Gastroesophageal sphincter (tissue), 3 donors: ENCODE data around the gene DAW1.

ENCODE experiments used
- EP300 ChIP-seq: sonication (generic); formaldehyde crosslinking; IDR thresholded peaks from one replicate; pipeline ENCODE4 v1.6.1; 2017; ENCODE audit warnings: antibody characterized with exemption, mild to moderate bottlenecking
- POLR2A ChIP-seq, 2 donors: fragments of 450-650 bp; IDR thresholded peaks; one replicate each; pipeline ENCODE4 v1.6.1; 2017; ENCODE audit warnings: antibody characterized with exemption in 2 of 2, mild to moderate bottlenecking in 2 of 2, moderate library complexity in 1 of 2
- TF ChIP-seq, protein P1 (sequence below), 4 experiments: fragments of 200-600 bp in 2 of 4; fragments of 450-650 bp in 2 of 4; sonication (generic) in 1 of 4; IDR thresholded peaks; one replicate each; pipeline ENCODE4 v1.5.1; 2017 to 2019; ENCODE audit warnings: antibody characterized with exemption in 4 of 4, mild to moderate bottlenecking in 2 of 4, moderate library complexity in 2 of 4

DNA sequence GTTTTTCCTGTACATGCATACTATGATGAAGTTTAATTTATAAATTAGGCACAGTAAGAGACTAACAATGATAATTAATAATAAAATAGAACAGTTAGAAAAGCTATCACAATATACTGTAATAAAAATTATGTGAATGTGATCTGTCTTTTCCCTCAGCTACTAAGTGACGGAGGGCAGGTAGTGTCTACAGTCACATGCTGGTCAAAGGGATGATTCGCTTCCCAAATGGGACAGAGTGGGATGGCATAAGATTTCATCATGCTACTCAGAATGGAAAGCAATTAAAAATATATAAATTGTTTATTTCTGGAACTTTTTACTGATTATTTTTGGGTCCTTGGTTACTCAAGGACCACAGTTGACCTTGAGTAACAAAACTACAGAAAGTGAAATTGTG, 71.5 kb downstream of the DAW1 start:
- TF ChIP-seq, protein P1, sequence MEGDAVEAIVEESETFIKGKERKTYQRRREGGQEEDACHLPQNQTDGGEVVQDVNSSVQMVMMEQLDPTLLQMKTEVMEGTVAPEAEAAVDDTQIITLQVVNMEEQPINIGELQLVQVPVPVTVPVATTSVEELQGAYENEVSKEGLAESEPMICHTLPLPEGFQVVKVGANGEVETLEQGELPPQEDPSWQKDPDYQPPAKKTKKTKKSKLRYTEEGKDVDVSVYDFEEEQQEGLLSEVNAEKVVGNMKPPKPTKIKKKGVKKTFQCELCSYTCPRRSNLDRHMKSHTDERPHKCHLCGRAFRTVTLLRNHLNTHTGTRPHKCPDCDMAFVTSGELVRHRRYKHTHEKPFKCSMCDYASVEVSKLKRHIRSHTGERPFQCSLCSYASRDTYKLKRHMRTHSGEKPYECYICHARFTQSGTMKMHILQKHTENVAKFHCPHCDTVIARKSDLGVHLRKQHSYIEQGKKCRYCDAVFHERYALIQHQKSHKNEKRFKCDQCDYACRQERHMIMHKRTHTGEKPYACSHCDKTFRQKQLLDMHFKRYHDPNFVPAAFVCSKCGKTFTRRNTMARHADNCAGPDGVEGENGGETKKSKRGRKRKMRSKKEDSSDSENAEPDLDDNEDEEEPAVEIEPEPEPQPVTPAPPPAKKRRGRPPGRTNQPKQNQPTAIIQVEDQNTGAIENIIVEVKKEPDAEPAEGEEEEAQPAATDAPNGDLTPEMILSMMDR (IDR thresholded peaks at IDR 0.05) = no peak
- TF ChIP-seq EP300 (no peak), POLR2A (IDR thresholded peaks at IDR 0.05) (no peak)
